ENCODE data around the gene IL1RAPL1.

DNA sequence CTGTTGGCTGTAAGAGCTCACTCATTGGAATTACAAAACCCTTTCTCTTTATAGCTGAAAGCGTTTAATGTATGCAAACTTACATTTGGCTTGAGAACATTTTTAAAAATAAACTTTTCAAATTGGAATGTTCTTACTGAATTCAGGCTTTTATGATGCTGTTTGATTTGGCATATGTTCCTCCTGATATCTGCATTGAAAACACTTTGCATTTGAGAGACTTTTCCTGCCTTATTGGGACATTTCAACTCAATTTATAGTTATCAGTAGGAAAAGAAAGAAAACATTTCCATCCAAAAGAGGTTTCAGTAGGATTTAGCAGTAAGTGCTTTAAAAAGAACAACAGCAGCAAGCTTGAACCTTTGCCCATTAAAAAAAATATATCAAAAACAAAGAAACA is 520.0 kb downstream of the IL1RAPL1 start:
- TF ChIP-seq GATA3 (IDR thresholded peaks at IDR 0.05; ENCODE audit: low read depth, low read length) (no peak), GATA2 (IDR thresholded peaks at IDR 0.05; ENCODE audit: low read depth, low read length) (no peak)
